ENCODE data around the gene BCAT1. TPM values are rescaled to one million over a fixed set of nuclear protein-coding genes. Genes with fewer than 3 reads are reported as not detected.
A peak's percentile ranks its signal among the peaks of the same experiment; 100 is the strongest.

Gene BCAT1
- total and polyA plus RNA-seq, 2 of the 8 experiments (the other 6 are each of a cell fraction or from before 2014, with no cell fraction given) = 19.7 to 263 TPM

- peak; percentile 43 for TF ChIP-seq USF2 (IDR thresholded peaks at IDR 0.05; ENCODE audit: low read length)
- TF ChIP-seq E2F6 (IDR thresholded peaks at IDR 0.05) = peak; percentile 75
- no peak for TF ChIP-seq RNF2 (IDR thresholded peaks at IDR 0.05; ENCODE audit: borderline replicate concordance, low read depth, low read length, missing control alignments, poor library complexity, severe bottlenecking)
- TF ChIP-seq CEBPB (IDR thresholded peaks at IDR 0.05; ENCODE audit: low read depth, low read length) = peak; percentile 96
- peak; percentile 19; the same call in 1 of the 2 replicates for TF ChIP-seq ATF2 (IDR thresholded peaks at IDR 0.05; ENCODE audit: low read length)
- TF ChIP-seq RAD21 (IDR thresholded peaks at IDR 0.05 in 1 of 2, conservative IDR thresholded peaks at IDR 0.05 in 1 of 2; ENCODE audit: low read depth in 2 of 2, low read length in 2 of 2) = peak in 1 of 2 experiments; percentile 2; a peak in 1 of 4 replicates
- TF ChIP-seq MAX (IDR thresholded peaks at IDR 0.05) = peak; percentile 98
- TF ChIP-seq GTF2F1 (IDR thresholded peaks at IDR 0.05; ENCODE audit: borderline replicate concordance, low read depth, low read length) = peak; percentile 81; the same call in 1 of the 2 replicates
- TF ChIP-seq ATF3 (IDR thresholded peaks at IDR 0.05; ENCODE audit: insufficient read depth, low read depth, low read length) = peak; percentile 75
- TF ChIP-seq KDM4A (IDR thresholded peaks at IDR 0.05; ENCODE audit: low read depth, low read length, severe bottlenecking) = peak; percentile 38
- TF ChIP-seq CBX5 (IDR thresholded peaks at IDR 0.05; ENCODE audit: low read depth, low read length) = no peak
- peak; percentile 92 for TF ChIP-seq POLR2AphosphoS5 (IDR thresholded peaks at IDR 0.05; ENCODE audit: low read depth, low read length)
- TF ChIP-seq CHD2 (IDR thresholded peaks at IDR 0.05; ENCODE audit: low read length) = no peak
- TF ChIP-seq SP1 (IDR thresholded peaks at IDR 0.05; ENCODE audit: low read depth, low read length) = no peak
- peak; percentile 82 for TF ChIP-seq TBP (IDR thresholded peaks at IDR 0.05; ENCODE audit: low read depth, low read length)
- TF ChIP-seq RBBP5 (IDR thresholded peaks at IDR 0.05; ENCODE audit: borderline replicate concordance, low read depth, low read length) = peak; percentile 99; the same call in 1 of the 2 replicates
- peak; percentile 87 for TF ChIP-seq TAF1 (IDR thresholded peaks at IDR 0.05; ENCODE audit: low read depth, low read length)
Observed at GRCh38 chr12:24948757-24949722, at the start of gene BCAT1 (continued).

Measured in H1 (cell line).